ENCODE results near the gene VCL.
"Not testable (repeated sequence)": the region's sequence is repeated elsewhere in the genome, so short reads cannot be mapped to it uniquely, and the experiment has no call there.

VCL gene

GRCh38 chr10:74049955-74050354 is 52.0 kb downstream of the VCL start:
- Histone ChIP-seq H3K9ac (no peak overlapping the region), H3K27ac (no peak overlapping the region), H3K4me2 (no peak overlapping the region), H3K36me3 (peaks cover 29% of the 10 kb centered on the region), H3K27me3 (no peaks in the 10 kb centered on the region), H3K4me3 (no peak overlapping the region), H3K4me1 (peaks cover 43% of the 10 kb centered on the region), H3K9me3 (no peaks in the 10 kb centered on the region), H4K20me1 (peaks cover 90% of the 10 kb centered on the region)
- TF ChIP-seq Cebpa-rat (IDR thresholded peaks at IDR 0.05): no peak

GRCh38 chr10:74050653-74051052 is 52.7 kb downstream of the VCL start:
- Histone ChIP-seq H3K9ac (no peak overlapping the region), H3K4me1 (peaks cover 36% of the 10 kb centered on the region), H3K9me3 (no peaks in the 10 kb centered on the region), H3K4me2 (no peak overlapping the region), H3K4me3 (no peak overlapping the region), H4K20me1 (peaks cover 94% of the 10 kb centered on the region), H3K27ac (no peak overlapping the region), H3K27me3 (no peaks in the 10 kb centered on the region), H3K36me3 (peaks cover 22% of the 10 kb centered on the region; the same call in 1 of the 2 replicates)
- no peak for TF ChIP-seq Cebpa-rat (IDR thresholded peaks at IDR 0.05)

GRCh38 chr10:74051736-74052342 is 53.9 kb downstream of the VCL start:
- TF ChIP-seq Cebpa-rat (IDR thresholded peaks at IDR 0.05): no peak
- Histone ChIP-seq H3K36me3 (peaks cover 13% of the 10 kb centered on the region; the same call in 1 of the 2 replicates), H3K27ac (no peak overlapping the region), H3K27me3 (no peaks in the 10 kb centered on the region), H4K20me1 (peaks cover 94% of the 10 kb centered on the region), H3K9ac (no peak overlapping the region), H3K4me3 (no peak overlapping the region), H3K4me1 (peaks cover 26% of the 10 kb centered on the region), H3K4me2 (no peak overlapping the region), H3K9me3 (no peaks in the 10 kb centered on the region)

- no peak for TF ChIP-seq Cebpa-rat (IDR thresholded peaks at IDR 0.05)
- Histone ChIP-seq H3K9me3 (no peaks in the 10 kb centered on the region), H3K4me2 (no peak overlapping the region), H3K4me3 (no peak overlapping the region), H3K9ac (no peak overlapping the region), H4K20me1 (peaks cover 94% of the 10 kb centered on the region), H3K27me3 (no peaks in the 10 kb centered on the region), H3K36me3 (peaks cover 10% of the 10 kb centered on the region; the same call in 1 of the 2 replicates), H3K27ac (no peak overlapping the region), H3K4me1 (peaks cover 26% of the 10 kb centered on the region)
Observed at GRCh38 chr10:74052994-74053393, 55.1 kb downstream of the VCL start.

GRCh38 chr10:74055383-74056049 is 57.6 kb downstream of the VCL start:
- H3K27me3 ChIP-seq: no peaks in the 10 kb centered on the region
- no peak overlapping the region for H3K9ac ChIP-seq
- H3K4me2 ChIP-seq: no peak overlapping the region
- peaks cover 94% of the 10 kb centered on the region for H4K20me1 ChIP-seq
- H3K4me1 ChIP-seq: peaks cover 27% of the 10 kb centered on the region
- H3K9me3 ChIP-seq: no peaks in the 10 kb centered on the region
- no peak overlapping the region for H3K4me3 ChIP-seq
- H3K36me3 ChIP-seq: peaks cover 22% of the 10 kb centered on the region
- H3K27ac ChIP-seq: no peak overlapping the region
- no peak for TF ChIP-seq Cebpa-rat (IDR thresholded peaks at IDR 0.05)

- no peak overlapping the region for H3K4me3 ChIP-seq
- TF ChIP-seq Cebpa-rat (IDR thresholded peaks at IDR 0.05): no peak
- H3K9ac ChIP-seq: no peak overlapping the region
- H4K20me1 ChIP-seq: peaks cover 90% of the 10 kb centered on the region
- H3K27me3 ChIP-seq: no peaks in the 10 kb centered on the region
- H3K27ac ChIP-seq: no peak overlapping the region
- H3K4me1 ChIP-seq: peaks cover 27% of the 10 kb centered on the region
- no peak overlapping the region for H3K4me2 ChIP-seq
- H3K9me3 ChIP-seq: no peaks in the 10 kb centered on the region
- peaks cover 19% of the 10 kb centered on the region for H3K36me3 ChIP-seq
Observed at GRCh38 chr10:74056050-74056818, 58.3 kb downstream of the VCL start.

GRCh38 chr10:74058071-74058470 is 60.2 kb downstream of the VCL start:
- Histone ChIP-seq H3K4me1 (peaks cover 27% of the 10 kb centered on the region), H4K20me1 (peaks cover 93% of the 10 kb centered on the region), H3K27ac (no peak overlapping the region), H3K4me2 (peak overlapping the region; percentile 61), H3K4me3 (no peak overlapping the region), H3K27me3 (no peaks in the 10 kb centered on the region), H3K9ac (no peak overlapping the region; the same call in 1 of the 2 replicates), H3K9me3 (peaks cover 9% of the 10 kb centered on the region; the same call in 1 of the 2 replicates), H3K36me3 (peaks cover 35% of the 10 kb centered on the region)
- no peak for TF ChIP-seq Cebpa-rat (IDR thresholded peaks at IDR 0.05)

- no peak overlapping the region for H3K9ac ChIP-seq
- no peak for TF ChIP-seq Cebpa-rat (IDR thresholded peaks at IDR 0.05)
- no peak overlapping the region for H3K27ac ChIP-seq
- peaks cover 95% of the 10 kb centered on the region for H4K20me1 ChIP-seq
- H3K27me3 ChIP-seq: no peaks in the 10 kb centered on the region
- peaks cover 41% of the 10 kb centered on the region for H3K36me3 ChIP-seq
- H3K4me2 ChIP-seq: peak overlapping the region; percentile 61
- H3K4me3 ChIP-seq: no peak overlapping the region
- H3K4me1 ChIP-seq: peaks cover 27% of the 10 kb centered on the region
- peaks cover 13% of the 10 kb centered on the region; the same call in 1 of the 2 replicates for H3K9me3 ChIP-seq
Observed at GRCh38 chr10:74058658-74059057, 60.7 kb downstream of the VCL start.

- Histone ChIP-seq H3K9me3 (peaks cover 13% of the 10 kb centered on the region; the same call in 1 of the 2 replicates), H3K9ac (no peak overlapping the region), H3K36me3 (peaks cover 60% of the 10 kb centered on the region), H4K20me1 (peaks cover 87% of the 10 kb centered on the region), H3K4me2 (no peak overlapping the region), H3K4me1 (peaks cover 27% of the 10 kb centered on the region), H3K27ac (no peak overlapping the region), H3K27me3 (no peaks in the 10 kb centered on the region), H3K4me3 (no peak overlapping the region)
- TF ChIP-seq Cebpa-rat (IDR thresholded peaks at IDR 0.05): no peak
Observed at GRCh38 chr10:74061104-74061503, 63.2 kb downstream of the VCL start.

- H3K36me3 ChIP-seq: peaks cover 67% of the 10 kb centered on the region
- H3K4me2 ChIP-seq, H3K27me3 ChIP-seq, H3K4me3 ChIP-seq, H3K9ac ChIP-seq, H3K27ac ChIP-seq: not testable (repeated sequence)
- H4K20me1 ChIP-seq: peaks cover 79% of the 10 kb centered on the region
- peaks cover 24% of the 10 kb centered on the region for H3K4me1 ChIP-seq
- peaks cover 13% of the 10 kb centered on the region; the same call in 1 of the 2 replicates for H3K9me3 ChIP-seq
Observed at GRCh38 chr10:74061978-74062377, 64.1 kb downstream of the VCL start.

All from BLaER1 (cell line).